GM12891 (cell line): Measurements from ENCODE around the gene BCAR3.
"Not testable (repeated sequence)": the region's sequence is repeated elsewhere in the genome, so short reads cannot be mapped to it uniquely, and the experiment has no call there.

Experiments used
- PAX5 ChIP-seq: IDR thresholded peaks from 2 replicates; pipeline ENCODE4 v1.6.1; 2011; ENCODE audit warnings: low read length, moderate library complexity, mild to moderate bottlenecking; ENCODE audit not compliant: insufficient read depth, severe bottlenecking
- POLR2A ChIP-seq: IDR thresholded peaks from 2 replicates; pipeline ENCODE4 v1.6.1; 2011; ENCODE audit warnings: low read depth, low read length, control low read depth
- POLR2AphosphoS5 ChIP-seq: IDR thresholded peaks from 2 replicates; pipeline ENCODE4 v1.6.1; 2011; ENCODE audit warnings: low read depth, low read length, control low read depth
- POU2F2 ChIP-seq: IDR thresholded peaks from 2 replicates; pipeline ENCODE4 v1.6.1; 2011; ENCODE audit warnings: low read depth, mild to moderate bottlenecking, control low read depth, low read length, moderate library complexity
- SPI1 ChIP-seq: IDR thresholded peaks from 2 replicates; pipeline ENCODE4 v1.6.1; 2011; ENCODE audit warnings: low read depth, low read length, control low read depth
- TAF1 ChIP-seq: IDR thresholded peaks from 2 replicates; pipeline ENCODE4 v1.6.1; 2011; ENCODE audit warnings: low read depth, low read length, control low read depth

GRCh38 chr1:93674071-93674470, 7.6 kb downstream of the BCAR3 start:
- not testable (repeated sequence) for TF ChIP-seq POLR2AphosphoS5, POLR2A, SPI1, TAF1, POU2F2, PAX5
